ENCODE data around the gene DPM2. TPM values are rescaled to one million over a fixed set of nuclear protein-coding genes. Genes with fewer than 3 reads are reported as not detected.

The DPM2 gene
- total and polyA plus RNA-seq, 2 experiments from 2014 or later, result 36.6 to 92.4 TPM

DNA sequence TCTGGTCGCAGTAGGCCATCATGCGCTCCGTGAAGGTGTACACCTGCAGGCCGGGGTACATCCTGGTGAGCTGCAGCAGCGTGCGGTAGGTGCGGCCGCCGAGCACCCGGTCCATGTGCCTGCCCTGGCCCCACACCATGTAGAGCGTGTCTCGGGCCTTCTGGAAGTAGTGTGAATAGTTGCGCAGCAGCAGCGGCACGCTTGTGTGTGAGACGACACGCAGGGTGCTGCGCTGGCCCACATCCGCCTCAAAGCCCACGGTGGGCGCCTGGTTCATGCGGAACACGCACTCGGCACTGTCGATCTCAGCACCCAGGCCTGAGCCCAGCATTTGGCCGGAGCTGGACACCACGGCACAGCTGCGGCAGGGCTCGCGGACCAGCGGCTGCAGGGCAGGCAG lies 25.4 kb downstream of the DPM2 start:
- Histone ChIP-seq H3K4me3 (no peak overlapping the region), H2AFZ (no peak overlapping the region), H3K27ac (ENCODE audit: low read depth) (no peak overlapping the region), H3K27me3 (ENCODE audit: insufficient read depth) (0 out of 2 replicates have a peak, but pooled peaks cover 7% of the 10 kb centered on the region), H3F3A (replicated peaks; ENCODE audit: low read depth) (peaks cover 6% of the 10 kb centered on the region; the same call in 1 of the 2 replicates), H3K4me2 (no peak overlapping the region), H3K4me1 (ENCODE audit: insufficient read depth) (peaks cover 8% of the 10 kb centered on the region; the same call in 1 of the 2 replicates), H4K20me1 (replicated peaks; ENCODE audit: insufficient read depth) (peaks cover 2% of the 10 kb centered on the region; the same call in 1 of the 2 replicates), H3K9me2 (ENCODE audit: insufficient read depth) (no peaks in the 10 kb centered on the region), H3K79me2 (replicated peaks; ENCODE audit: insufficient read depth) (no peaks in the 10 kb centered on the region), H3K36me3 (ENCODE audit: insufficient read depth) (no peaks in the 10 kb centered on the region)
- H3K4me3 Mint-ChIP-seq, result no peak overlapping the region
- H3K36me3 Mint-ChIP-seq (ENCODE audit: low read depth), result peaks cover 19% of the 10 kb centered on the region; the same call in 2 of the 3 replicates
- no peaks in the 10 kb centered on the region; the same call in 2 of the 3 replicates for H3K9me3 Mint-ChIP-seq
- peaks cover 8% of the 10 kb centered on the region; the same call in 2 of the 3 replicates for H3K4me1 Mint-ChIP-seq
- H3K27ac Mint-ChIP-seq, result no peak overlapping the region
- TF ChIP-seq, protein P1, sequence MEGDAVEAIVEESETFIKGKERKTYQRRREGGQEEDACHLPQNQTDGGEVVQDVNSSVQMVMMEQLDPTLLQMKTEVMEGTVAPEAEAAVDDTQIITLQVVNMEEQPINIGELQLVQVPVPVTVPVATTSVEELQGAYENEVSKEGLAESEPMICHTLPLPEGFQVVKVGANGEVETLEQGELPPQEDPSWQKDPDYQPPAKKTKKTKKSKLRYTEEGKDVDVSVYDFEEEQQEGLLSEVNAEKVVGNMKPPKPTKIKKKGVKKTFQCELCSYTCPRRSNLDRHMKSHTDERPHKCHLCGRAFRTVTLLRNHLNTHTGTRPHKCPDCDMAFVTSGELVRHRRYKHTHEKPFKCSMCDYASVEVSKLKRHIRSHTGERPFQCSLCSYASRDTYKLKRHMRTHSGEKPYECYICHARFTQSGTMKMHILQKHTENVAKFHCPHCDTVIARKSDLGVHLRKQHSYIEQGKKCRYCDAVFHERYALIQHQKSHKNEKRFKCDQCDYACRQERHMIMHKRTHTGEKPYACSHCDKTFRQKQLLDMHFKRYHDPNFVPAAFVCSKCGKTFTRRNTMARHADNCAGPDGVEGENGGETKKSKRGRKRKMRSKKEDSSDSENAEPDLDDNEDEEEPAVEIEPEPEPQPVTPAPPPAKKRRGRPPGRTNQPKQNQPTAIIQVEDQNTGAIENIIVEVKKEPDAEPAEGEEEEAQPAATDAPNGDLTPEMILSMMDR (conservative IDR thresholded peaks at IDR 0.05; ENCODE audit: low read depth in 2 of 2), result no peak
- TF ChIP-seq CREB1 (CRISPR knock-in tag; IDR thresholded peaks at IDR 0.05; ENCODE audit: low read depth) (no peak), NANOG (IDR thresholded peaks at IDR 0.05; ENCODE audit: borderline replicate concordance) (no peak), JUNB (IDR thresholded peaks at IDR 0.05; ENCODE audit: unreplicated experiment) (no peak), POLR2AphosphoS5 (IDR thresholded peaks at IDR 0.05; ENCODE audit: low read depth) (no peak), STAT1 (IDR thresholded peaks at IDR 0.05; ENCODE audit: unreplicated experiment) (no peak), ZNF331 (CRISPR knock-in tag; IDR thresholded peaks at IDR 0.05; ENCODE audit: low read depth) (no peak), EZH2 (IDR thresholded peaks at IDR 0.05; ENCODE audit: low read depth, unreplicated experiment) (no peak), ZNF114 (CRISPR knock-in tag; IDR thresholded peaks at IDR 0.05) (no peak), EZH2phosphoT487 (IDR thresholded peaks at IDR 0.05; ENCODE audit: unreplicated experiment) (no peak)
- TF ChIP-seq, protein P2, sequence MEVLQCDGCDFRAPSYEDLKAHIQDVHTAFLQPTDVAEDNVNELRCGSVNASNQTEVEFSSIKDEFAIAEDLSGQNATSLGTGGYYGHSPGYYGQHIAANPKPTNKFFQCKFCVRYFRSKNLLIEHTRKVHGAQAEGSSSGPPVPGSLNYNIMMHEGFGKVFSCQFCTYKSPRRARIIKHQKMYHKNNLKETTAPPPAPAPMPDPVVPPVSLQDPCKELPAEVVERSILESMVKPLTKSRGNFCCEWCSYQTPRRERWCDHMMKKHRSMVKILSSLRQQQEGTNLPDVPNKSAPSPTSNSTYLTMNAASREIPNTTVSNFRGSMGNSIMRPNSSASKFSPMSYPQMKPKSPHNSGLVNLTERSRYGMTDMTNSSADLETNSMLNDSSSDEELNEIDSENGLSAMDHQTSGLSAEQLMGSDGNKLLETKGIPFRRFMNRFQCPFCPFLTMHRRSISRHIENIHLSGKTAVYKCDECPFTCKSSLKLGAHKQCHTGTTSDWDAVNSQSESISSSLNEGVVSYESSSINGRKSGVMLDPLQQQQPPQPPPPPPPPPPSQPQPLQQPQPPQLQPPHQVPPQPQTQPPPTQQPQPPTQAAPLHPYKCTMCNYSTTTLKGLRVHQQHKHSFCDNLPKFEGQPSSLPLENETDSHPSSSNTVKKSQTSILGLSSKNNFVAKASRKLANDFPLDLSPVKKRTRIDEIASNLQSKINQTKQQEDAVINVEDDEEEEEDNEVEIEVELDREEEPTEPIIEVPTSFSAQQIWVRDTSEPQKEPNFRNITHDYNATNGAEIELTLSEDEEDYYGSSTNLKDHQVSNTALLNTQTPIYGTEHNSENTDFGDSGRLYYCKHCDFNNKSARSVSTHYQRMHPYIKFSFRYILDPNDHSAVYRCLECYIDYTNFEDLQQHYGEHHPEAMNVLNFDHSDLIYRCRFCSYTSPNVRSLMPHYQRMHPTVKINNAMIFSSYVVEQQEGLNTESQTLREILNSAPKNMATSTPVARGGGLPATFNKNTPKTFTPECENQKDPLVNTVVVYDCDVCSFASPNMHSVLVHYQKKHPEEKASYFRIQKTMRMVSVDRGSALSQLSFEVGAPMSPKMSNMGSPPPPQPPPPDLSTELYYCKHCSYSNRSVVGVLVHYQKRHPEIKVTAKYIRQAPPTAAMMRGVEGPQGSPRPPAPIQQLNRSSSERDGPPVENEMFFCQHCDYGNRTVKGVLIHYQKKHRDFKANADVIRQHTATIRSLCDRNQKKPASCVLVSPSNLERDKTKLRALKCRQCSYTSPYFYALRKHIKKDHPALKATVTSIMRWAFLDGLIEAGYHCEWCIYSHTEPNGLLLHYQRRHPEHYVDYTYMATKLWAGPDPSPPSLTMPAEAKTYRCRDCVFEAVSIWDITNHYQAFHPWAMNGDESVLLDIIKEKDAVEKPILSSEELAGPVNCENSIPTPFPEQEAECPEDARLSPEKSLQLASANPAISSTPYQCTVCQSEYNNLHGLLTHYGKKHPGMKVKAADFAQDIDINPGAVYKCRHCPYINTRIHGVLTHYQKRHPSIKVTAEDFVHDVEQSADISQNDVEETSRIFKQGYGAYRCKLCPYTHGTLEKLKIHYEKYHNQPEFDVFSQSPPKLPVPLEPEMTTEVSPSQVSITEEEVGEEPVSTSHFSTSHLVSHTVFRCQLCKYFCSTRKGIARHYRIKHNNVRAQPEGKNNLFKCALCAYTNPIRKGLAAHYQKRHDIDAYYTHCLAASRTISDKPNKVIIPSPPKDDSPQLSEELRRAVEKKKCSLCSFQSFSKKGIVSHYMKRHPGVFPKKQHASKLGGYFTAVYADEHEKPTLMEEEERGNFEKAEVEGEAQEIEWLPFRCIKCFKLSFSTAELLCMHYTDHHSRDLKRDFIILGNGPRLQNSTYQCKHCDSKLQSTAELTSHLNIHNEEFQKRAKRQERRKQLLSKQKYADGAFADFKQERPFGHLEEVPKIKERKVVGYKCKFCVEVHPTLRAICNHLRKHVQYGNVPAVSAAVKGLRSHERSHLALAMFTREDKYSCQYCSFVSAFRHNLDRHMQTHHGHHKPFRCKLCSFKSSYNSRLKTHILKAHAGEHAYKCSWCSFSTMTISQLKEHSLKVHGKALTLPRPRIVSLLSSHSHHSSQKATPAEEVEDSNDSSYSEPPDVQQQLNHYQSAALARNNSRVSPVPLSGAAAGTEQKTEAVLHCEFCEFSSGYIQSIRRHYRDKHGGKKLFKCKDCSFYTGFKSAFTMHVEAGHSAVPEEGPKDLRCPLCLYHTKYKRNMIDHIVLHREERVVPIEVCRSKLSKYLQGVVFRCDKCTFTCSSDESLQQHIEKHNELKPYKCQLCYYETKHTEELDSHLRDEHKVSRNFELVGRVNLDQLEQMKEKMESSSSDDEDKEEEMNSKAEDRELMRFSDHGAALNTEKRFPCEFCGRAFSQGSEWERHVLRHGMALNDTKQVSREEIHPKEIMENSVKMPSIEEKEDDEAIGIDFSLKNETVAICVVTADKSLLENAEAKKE (CRISPR knock-in tag; IDR thresholded peaks at IDR 0.05), result no peak
- TF ChIP-seq, protein P3, sequence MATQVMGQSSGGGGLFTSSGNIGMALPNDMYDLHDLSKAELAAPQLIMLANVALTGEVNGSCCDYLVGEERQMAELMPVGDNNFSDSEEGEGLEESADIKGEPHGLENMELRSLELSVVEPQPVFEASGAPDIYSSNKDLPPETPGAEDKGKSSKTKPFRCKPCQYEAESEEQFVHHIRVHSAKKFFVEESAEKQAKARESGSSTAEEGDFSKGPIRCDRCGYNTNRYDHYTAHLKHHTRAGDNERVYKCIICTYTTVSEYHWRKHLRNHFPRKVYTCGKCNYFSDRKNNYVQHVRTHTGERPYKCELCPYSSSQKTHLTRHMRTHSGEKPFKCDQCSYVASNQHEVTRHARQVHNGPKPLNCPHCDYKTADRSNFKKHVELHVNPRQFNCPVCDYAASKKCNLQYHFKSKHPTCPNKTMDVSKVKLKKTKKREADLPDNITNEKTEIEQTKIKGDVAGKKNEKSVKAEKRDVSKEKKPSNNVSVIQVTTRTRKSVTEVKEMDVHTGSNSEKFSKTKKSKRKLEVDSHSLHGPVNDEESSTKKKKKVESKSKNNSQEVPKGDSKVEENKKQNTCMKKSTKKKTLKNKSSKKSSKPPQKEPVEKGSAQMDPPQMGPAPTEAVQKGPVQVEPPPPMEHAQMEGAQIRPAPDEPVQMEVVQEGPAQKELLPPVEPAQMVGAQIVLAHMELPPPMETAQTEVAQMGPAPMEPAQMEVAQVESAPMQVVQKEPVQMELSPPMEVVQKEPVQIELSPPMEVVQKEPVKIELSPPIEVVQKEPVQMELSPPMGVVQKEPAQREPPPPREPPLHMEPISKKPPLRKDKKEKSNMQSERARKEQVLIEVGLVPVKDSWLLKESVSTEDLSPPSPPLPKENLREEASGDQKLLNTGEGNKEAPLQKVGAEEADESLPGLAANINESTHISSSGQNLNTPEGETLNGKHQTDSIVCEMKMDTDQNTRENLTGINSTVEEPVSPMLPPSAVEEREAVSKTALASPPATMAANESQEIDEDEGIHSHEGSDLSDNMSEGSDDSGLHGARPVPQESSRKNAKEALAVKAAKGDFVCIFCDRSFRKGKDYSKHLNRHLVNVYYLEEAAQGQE (IDR thresholded peaks at IDR 0.05; ENCODE audit: unreplicated experiment), result no peak
- TF ChIP-seq, protein P4, sequence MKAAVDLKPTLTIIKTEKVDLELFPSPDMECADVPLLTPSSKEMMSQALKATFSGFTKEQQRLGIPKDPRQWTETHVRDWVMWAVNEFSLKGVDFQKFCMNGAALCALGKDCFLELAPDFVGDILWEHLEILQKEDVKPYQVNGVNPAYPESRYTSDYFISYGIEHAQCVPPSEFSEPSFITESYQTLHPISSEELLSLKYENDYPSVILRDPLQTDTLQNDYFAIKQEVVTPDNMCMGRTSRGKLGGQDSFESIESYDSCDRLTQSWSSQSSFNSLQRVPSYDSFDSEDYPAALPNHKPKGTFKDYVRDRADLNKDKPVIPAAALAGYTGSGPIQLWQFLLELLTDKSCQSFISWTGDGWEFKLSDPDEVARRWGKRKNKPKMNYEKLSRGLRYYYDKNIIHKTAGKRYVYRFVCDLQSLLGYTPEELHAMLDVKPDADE (IDR thresholded peaks at IDR 0.05), result no peak
- H3K27me3 Mint-ChIP-seq (ENCODE audit: insufficient read depth, low read depth, poor library complexity), result peaks cover 9% of the 10 kb centered on the region
- ATAC-seq (no peak), DNase-seq (ENCODE audit: low spot score) (no peak)
